ENCODE data around the gene AOC1. TPM values are rescaled to one million over a fixed set of nuclear protein-coding genes. Genes with fewer than 3 reads are reported as not detected.

AOC1 gene
- total RNA-seq, 1 donor from 2014 or later = not detected

GRCh38 chr7:150835019-150835418, 17.3 kb upstream of the AOC1 start:
- DNase-seq (ENCODE audit: low read depth in 2 of 2) = no peak

- no peak for DNase-seq (ENCODE audit: low read depth in 2 of 2)
These were observed 16.5 kb upstream of the AOC1 start for GRCh38 chr7:150835702-150836280.

DNA sequence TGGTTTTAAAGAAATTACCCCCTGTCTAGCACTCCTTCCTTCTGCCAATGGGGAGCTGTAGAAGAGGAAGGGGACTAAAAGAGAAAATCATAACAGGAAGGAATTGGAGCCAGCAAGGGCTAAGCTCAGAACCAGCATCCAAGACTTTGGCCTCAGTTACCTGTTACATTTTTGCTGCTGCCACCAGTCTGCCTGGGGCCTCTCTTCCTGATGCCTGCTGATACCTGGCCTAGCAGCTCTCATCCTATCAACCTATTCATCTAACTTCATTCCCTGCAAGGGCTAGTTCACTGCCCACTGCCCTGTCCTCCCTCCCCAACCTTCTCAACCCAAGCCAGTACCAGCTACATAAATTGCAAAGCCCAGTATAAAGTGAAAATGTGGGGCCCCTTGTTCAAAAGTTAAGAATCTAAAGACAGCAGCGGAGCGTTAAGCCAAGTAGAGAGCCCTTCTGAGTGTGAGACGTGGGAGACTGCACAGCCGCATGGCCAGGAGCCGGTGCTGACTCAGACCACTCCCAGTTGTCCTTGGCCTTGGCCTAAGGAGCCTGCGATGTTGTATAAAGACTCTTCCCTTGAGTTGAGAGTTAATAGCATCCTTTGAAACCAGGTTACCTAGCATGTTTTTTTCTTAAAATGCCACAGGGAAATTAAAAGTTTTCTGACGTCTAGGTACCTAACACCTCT, 13.2 kb upstream of the AOC1 start:
- DNase-seq (ENCODE audit: low read depth in 2 of 2) = no peak

DNA sequence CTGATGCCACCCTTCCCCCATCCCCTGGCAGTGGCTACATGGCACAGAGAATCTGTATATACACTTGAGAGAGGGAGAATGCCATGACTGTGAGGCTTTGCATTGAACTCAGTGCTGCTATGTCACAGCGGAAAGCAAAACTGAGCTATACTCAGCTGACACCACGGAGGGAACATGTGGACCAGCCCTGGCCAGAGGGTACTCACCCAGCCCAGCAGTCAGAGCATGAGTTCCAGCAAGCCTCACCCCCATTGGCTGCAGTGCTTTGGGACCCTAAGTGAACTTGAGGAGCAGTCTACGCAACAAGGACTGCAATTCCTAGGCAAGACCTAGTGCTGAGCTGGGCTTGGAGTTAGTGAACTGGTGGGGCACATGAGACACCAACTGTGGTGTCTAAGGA, 10.3 kb upstream of the AOC1 start:
- DNase-seq (ENCODE audit: low read depth in 2 of 2) = no peak

- no peak for DNase-seq (ENCODE audit: low read depth in 2 of 2)
These were observed 9.6 kb upstream of the AOC1 start for GRCh38 chr7:150842716-150843115.

DNA sequence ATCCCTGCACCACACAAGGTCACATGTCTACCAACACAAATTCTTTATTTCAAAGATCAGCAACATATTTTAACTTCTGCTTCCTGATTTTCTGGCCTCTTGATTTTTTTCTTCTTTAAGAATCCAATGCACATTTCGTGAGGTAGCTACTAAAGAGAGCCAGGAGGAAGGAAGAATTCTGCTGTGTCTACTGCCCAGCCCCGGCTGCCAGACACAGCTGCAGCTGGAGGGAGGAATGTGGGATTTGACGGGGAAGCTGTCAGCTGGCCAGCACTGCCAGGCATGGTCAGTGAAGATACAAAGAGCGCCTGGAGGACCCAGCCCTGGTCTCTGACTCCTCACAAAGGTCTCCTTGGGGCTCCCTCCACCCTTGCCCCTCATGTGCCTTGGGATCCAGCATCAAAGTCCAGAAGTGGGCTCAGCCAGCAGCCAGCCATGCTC, 6.9 kb upstream of the AOC1 start:
- no peak for DNase-seq (ENCODE audit: low read depth in 2 of 2)

GRCh38 chr7:150846291-150847115, 5.8 kb upstream of the AOC1 start:
- no peak for DNase-seq (ENCODE audit: low read depth in 2 of 2)

DNA sequence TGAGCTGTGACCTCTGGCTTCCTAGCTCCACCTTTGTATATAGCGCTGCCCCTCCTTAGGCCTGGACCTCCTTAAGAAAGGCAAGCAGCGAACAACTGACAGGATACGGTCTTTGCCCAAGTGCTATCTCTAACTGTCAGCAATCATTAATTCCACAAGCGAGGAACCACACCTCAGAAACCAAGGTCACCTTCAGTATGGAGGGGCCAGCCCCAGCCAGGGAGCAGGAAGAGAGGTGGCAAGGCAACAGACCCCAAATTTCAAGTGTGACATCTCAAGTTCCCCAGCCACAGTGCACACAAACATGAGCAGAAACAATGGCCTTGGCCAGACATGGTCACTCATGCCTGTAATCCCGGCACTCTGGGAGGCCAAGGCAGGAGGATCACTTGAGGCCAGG, 4.8 kb upstream of the AOC1 start:
- no peak for DNase-seq (ENCODE audit: low read depth in 2 of 2)

DNA sequence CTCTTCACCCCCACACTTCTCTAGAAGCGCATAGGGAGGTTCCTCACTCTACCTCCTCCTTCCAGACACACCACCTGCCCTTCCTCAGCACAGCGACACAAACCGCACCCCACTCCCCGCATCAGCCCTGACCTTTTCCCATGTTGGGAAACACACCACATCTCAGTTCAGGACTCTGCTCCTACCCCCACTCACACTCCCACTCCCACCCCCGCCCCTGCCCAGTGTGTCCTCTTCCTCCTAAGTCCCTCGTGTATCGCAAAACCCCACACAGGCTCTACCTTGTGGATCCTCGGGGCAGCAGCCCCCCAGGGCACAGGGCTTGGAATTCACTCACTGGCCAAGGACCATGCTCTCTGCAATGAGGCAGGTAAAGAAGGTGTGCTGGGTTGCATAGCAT, 4.2 kb upstream of the AOC1 start:
- DNase-seq (ENCODE audit: low read depth in 2 of 2) = no peak

- no peak for DNase-seq (ENCODE audit: low read depth in 2 of 2)
These were observed 3.7 kb upstream of the AOC1 start for GRCh38 chr7:150848561-150849115.

- no peak for DNase-seq (ENCODE audit: low read depth in 2 of 2)
These were observed 3.0 kb upstream of the AOC1 start for GRCh38 chr7:150849204-150849775.

- DNase-seq (ENCODE audit: low read depth in 2 of 2) = no peak
These were observed 2.0 kb upstream of the AOC1 start for GRCh38 chr7:150850273-150850672.

GRCh38 chr7:150851492-150852370, 586 bp upstream of the AOC1 start:
- DNase-seq (ENCODE audit: low read depth in 2 of 2) = no peak

- DNase-seq (ENCODE audit: low read depth in 2 of 2) = no peak
These were observed 2.0 kb downstream of the AOC1 start for GRCh38 chr7:150854066-150855000.

DNA sequence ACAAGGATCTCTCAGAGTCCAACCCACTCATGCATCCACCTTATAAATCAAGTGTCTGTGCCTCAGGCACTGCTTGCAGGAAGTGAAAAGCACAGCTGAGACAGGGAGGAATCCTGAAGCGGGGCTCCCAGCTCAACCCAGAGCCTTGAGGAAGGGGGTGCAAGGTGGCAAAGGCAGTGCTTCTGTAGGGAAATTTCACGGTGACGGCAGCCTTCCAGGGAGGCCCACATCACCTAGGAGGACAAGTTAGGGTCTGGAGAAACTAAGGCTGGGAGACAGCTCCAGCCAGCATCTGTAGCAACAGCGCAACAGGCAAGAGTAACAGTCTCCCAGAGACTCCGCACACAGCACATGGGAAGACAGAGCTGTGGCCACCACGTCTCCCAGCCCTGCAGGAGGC, 2.7 kb downstream of the AOC1 start:
- no peak for DNase-seq (ENCODE audit: low read depth in 2 of 2)

DNA sequence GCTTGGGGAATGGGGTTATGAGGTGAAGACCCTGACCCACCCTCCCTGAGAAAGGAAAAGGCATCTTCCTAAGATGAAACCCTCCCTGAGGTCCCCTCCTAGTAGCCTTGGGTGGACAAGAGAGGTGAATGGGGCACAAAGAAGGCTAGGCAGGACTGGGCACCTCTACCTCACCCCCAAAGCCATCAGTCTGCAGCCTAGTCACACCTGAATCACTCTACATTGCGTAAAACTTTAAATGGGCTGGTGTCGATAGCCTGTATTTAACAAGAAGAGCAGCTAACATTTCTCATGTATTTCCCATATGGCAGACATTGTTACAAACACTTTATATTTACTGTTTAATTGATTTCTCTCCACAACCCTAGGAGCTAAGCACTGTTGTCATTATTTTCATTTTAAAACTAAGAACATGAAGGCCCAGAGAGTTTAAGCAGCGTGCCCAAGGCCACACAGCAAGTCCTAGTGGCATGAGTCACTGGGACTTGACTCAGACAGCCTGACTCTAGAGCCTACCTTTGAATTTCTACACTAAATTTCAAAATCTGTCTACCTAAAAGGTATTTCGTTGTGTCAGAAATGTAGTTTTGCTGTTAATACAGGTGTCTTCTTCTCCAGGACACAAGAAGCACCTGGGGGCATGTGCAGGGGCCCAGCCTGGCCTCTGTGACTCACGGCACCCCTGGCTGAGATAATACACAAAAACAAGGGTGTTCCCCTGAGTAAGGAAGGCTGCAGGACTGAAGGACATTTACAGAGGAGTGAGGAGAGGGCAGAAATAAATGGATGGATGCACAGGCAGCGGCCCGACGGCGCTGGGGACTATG, 3.4 kb downstream of the AOC1 start:
- no peak for DNase-seq (ENCODE audit: low read depth in 2 of 2)

GRCh38 chr7:150856303-150857275, 4.3 kb downstream of the AOC1 start:
- DNase-seq (ENCODE audit: low read depth in 2 of 2) = no peak

Data from lung microvascular endothelial cell (primary cell).